Fibroblast of the conjunctiva (primary cell): Measurements from ENCODE around the gene ATP8A1.
"Not testable (repeated sequence)": the region's sequence is repeated elsewhere in the genome, so short reads cannot be mapped to it uniquely, and the experiment has no call there.

ENCODE experiments used
- DNase-seq: peaks from one replicate; pipeline ENCODE4 v3.0.0-alpha.2; 2010; ENCODE audit warnings: low read depth

ATP8A1 gene

GRCh38 chr4:42467777-42468176, 189.1 kb downstream of the ATP8A1 start:
- not testable (repeated sequence) for DNase-seq

GRCh38 chr4:42466273-42466844, 190.5 kb downstream of the ATP8A1 start:
- no peak for DNase-seq

DNA sequence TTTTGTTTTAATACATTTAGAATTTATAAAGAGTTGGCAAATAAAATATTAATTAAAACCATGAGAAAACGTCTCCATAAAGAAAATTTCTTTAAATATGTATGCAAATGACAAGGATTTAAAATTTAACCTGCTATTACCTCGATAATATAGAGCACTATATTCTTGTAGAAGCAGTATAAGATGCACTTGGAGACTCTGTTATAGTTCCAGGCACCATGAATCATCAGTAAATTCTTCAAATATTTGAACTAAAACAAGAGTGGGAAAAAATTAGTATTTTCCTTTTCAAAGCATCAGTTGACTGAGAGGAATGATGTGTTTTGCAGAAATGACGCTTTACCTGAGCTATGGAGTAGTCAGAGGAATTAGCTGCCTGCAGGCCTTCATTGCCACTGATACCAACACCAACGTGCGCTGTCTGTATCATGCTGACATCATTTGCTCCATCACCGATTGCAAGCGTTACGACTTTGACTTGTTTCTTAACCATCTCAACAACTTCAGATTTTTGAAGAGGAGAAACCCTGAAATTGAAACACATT, 192.3 kb downstream of the ATP8A1 start:
- no peak for DNase-seq

GRCh38 chr4:42461216-42461615, 195.7 kb downstream of the ATP8A1 start:
- DNase-seq = not testable (repeated sequence)

DNA sequence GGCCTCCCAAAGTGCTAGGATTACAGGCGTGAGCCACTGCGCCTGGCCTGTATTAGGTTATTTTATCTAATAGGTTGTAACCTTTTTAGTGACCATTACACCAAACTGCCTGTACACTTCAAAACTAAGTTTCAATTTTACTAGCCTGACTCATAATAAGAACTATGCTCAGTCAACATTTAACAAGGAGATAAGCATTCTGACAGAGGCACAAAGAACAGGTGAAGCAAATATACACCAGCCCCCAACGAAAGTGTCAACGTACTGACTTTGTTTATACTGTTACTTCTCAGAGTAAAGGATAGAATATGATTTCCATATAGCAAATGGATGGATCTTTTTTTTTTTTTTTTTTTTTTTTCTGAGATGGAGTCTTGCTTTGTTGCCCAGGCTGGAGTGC, 196.9 kb downstream of the ATP8A1 start:
- DNase-seq = no peak

GRCh38 chr4:42458657-42459056, 198.2 kb downstream of the ATP8A1 start:
- DNase-seq = no peak

GRCh38 chr4:42454755-42455420, 202.0 kb downstream of the ATP8A1 start:
- no peak for DNase-seq

DNA sequence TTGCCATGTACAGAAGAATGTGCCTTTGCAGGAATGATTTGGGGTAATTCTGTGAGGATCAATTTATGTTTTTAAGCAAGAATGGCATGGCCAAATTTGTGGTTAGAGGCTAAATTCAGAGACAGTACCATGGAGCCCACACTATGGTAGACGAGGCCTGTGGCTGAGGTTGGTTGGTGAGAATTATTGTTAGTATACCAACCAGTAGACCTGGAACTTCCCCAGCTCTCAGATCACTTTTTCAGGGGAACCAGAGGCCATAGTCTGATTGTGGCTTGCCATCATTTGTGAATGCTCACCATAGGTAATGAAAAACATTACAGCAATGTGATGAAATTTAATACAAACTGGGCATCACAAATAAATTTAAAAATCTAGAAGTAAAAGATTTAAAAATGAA, 203.3 kb downstream of the ATP8A1 start:
- DNase-seq = no peak

DNA sequence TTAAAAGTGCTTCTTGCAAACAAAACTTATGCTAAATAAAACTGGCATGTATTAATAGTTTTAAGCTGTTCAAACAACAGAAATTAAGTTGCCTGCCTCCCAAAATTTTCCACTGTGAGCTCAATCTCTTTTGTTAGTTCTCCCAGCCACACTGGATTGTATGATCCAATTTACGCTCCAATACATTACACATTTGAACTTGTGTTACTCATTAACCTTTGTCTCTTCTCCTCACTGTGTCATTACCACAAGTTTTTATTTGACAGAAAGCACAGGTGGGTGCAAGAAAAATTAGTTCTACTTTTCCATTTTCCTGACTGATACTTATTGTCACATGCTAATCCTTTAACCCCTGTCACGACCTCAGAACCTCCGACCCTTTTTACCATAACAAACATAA, 204.1 kb downstream of the ATP8A1 start:
- no peak for DNase-seq

GRCh38 chr4:42446823-42447222, 210.1 kb downstream of the ATP8A1 start:
- no peak for DNase-seq

DNA sequence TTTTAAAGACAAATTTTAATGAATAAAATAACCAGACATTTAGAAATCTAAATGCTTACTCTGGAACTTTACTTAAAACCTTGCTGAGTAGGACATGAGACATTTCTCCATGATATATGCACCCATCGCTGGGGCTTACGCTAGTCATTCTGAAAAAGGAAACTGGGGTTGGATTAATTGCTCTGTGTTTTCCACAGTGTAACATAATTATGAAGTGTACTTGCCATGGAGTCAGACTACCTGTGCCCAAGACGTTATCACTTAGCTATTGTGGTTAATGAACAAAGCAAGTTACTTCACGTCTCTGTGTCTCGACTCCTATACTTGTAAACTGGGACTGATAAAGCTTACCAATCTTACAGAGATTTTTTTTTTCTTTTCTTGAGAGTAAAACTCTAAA, 211.9 kb downstream of the ATP8A1 start:
- no peak for DNase-seq

DNA sequence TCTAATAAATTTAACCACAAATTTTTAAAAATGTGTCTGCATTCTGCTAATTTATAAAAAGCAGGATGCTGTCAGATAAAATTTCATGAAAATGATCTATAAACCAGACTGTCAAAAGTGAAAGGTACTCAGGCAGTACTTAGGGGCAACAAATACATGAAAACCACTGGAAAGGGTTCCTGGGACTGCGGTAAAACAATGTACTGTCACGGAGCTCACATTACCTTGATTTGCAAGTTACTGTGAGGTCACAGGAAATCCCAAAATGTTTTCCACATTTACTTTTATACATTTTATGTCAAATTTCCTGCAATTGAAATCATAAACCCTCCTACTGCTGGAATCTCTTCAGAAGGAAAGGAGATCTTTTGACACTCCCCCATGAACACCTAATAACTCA, 214.3 kb downstream of the ATP8A1 start:
- DNase-seq = no peak

GRCh38 chr4:42440083-42440482, 216.8 kb downstream of the ATP8A1 start:
- DNase-seq = no peak

DNA sequence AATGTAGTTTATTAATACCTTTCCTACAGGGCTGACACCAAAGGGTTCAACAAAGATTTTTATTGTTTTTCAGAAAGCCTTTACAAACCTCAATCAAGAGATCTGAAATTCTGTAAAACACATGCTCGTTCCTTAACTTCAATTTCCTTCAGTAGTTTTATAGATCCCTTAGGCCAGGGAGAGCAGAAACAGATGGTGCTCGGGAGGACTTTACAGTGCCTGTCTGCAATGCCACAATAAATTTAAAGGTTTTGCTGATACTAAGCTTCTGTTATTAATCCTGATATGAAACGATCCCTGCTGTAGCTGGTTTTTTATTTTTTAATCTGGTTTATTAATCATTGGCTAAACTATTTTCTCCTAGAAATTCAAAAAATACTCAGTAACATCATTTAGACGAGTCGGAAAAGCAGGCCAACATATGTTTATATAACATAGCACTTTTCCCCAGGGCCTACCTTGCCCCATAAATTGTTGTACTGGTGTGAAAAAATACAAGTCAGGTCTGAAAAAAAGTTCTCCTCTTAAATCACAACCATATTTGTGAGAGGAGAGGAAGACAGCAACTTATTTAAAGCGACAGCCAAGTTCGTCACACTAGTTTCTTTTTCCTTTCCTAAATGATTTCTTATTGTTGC, 219.9 kb downstream of the ATP8A1 start:
- DNase-seq = no peak

GRCh38 chr4:42428036-42428435, 228.9 kb downstream of the ATP8A1 start:
- DNase-seq = no peak

- no peak for DNase-seq
Measured at GRCh38 chr4:42425146-42426065, 231.5 kb downstream of the ATP8A1 start.

- no peak for DNase-seq
Measured at GRCh38 chr4:42420140-42420539, 236.8 kb downstream of the ATP8A1 start.

- no peak for DNase-seq
Measured at GRCh38 chr4:42417550-42417949, 239.4 kb downstream of the ATP8A1 start.

GRCh38 chr4:42416017-42416416, 240.9 kb downstream of the ATP8A1 start:
- no peak for DNase-seq

DNA sequence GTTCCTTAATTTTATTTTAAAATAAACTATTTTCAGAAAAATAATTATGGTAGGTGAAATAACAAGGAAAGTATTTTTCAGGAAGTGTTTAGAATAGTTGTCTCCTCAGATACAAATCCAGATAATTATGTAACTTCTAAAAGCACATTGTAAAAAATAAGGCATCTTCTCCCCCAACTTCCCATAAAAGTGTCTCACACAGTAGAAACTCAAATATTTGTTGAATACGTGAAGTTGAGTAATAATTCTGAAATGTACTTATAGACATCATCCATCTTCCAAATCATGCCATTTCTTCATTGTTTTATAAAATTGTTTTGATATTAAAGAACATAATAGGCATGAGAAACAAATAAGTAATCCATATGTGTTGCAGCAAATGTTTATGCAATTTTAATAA, 241.6 kb downstream of the ATP8A1 start:
- DNase-seq = no peak

DNA sequence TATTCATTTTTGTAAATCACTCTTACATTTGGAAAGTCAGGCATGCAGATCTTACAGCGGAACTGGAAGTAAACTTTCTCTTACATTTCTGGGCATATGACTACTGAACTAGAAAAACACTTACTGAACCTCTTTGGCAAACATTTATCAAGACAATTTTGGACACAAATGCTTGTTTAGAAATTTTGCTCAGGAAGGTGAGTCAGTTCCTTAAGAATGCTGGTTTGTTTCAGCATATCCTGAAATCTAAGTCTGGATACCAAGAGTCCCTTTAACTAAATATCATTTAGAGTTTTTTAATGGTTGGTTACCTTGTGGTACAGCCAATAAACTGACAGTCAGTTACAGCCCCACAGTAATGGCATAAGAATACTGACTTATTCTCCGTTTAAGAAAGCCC, 244.7 kb downstream of the ATP8A1 start:
- DNase-seq = peak; percentile 38

DNA sequence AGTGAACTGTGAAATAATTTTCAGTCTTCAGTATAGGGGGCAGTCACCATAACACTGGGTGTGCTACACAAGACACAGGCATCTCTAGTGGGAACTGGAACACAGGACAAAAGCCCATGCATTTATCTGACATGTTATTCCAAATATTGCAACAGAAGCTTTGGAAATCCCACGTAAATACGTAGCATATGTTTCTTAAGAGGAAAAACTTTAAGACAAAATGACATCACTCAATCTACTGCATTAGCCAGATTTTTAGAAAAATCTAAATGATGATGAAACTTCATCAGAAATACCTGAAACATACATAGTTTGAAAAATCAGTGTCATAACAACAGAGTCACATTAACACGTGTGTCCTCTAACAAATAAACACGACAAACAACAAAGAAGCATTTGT, 245.1 kb downstream of the ATP8A1 start:
- DNase-seq = no peak
